Measurements from ENCODE around the gene RELL2.

The RELL2 gene

DNA sequence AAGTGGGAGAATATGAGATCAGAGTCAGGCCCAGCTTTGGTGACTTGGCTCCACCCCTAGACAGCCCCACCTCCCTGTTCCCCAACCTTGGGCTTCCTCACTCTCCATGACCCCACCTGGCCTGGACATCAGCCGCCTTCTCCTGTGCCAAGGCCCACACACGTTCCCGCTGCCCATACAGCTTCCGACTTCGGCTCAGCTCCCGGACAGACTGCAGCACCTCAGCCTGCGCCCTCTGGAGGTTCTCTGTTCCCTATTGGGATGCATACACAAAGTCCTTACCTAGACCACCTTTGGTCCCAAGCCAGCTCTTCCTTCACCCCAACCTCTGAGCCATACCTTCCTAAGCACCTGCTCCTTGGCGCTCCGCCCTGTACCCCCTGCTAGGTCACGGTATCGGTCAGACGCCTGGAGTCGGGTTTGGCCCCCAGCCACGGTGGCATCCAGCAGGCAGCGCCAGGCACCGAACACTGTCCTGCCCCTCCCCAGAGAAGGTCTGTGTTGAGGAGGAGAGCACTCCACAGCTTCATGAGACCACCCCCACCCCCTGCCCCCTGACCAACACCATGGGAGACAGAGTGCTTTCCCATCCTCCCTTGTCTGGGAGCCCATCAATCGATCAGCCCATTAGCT, 12.4 kb downstream of the RELL2 start:
- no peak for DNase-seq (ENCODE audit: low spot score)

DNA sequence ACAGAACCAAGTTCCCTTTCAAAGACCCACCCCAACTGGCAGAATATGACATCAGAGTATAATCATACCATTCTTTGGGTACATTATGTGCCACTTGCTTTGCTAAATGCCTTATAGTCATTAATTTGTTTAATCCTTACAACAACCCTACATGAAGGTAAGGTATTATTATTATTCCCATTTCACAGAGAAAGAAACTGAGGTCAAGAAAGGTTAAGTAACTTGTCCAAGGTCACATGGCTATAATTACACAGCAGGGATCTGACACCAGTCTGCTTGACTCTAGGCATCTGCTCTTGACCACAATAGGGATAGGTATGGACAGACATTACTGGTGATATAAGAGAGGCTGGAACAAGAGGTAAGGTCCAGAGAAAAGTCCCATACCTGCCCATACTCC, 13.2 kb downstream of the RELL2 start:
- no peak for DNase-seq (ENCODE audit: low spot score)

DNA sequence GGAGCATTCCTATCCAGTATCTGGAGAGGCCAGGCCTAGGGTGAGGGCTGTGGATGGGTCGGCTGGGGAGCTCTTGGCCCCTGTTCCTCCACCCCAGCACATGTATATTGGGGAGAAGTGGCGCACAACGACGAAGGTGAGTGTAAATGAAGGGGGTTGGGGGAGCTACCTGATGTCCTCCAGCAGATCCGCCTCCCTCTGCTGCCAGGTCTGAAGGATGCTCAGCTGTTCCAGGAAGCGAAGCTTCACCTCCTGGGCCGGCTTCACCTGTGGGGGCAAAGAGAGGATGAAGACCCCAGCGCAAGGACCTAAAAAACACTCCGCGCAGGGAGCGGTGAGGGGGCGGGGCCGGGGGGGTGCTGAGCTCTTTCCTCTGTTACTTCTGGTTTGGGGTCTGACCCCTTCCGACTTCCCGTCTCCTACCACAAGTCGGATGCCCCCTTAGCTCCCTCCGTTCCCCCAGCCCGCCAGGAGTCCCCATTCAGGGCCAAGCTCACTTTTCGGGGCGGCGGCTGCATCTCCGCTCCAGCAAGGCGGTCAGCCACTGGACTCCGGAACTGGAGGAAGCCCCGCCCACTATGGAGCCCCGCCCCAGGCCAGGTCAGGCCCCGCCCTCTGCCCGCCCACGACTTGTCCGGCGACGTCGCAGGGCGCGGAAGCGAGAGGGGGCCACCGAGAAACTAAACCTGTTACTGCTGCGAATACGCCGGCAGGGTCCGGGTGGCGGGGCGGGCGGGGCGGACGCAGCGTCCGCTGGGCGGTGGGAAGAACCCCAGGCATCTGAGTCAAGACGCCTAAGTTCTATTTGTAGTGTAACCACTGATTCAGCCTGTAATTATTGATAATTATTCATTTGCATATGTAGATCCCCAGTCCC, 14.3 kb downstream of the RELL2 start, which contains the start of gene FCHSD1:
TSS of gene FCHSD1 (minus strand) at position 568 of the 877 bp plus-strand sequence. CDS start at position 518, 50 bp downstream.
- DNase-seq (ENCODE audit: low spot score), result peak; percentile 82

DNA sequence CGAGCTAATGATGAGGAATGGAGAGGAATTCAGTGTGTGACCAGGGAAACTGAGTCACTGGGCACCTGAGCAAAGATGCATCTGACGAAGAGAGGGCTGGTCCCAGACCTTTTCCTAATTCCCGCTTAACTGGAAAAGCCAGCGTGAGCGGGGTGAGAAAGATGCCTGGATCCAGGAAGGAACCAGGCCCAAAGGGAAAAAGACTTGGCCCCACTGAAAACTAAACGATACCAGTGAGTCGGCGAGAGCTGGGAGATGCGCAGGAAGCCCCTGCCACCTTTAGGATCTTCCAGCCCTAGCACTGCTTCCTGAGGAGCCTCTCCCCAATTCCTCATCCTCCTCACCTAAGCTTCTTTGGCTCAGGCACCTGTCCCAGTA, 14.9 kb downstream of the RELL2 start:
- no peak for DNase-seq (ENCODE audit: low spot score)

DNA sequence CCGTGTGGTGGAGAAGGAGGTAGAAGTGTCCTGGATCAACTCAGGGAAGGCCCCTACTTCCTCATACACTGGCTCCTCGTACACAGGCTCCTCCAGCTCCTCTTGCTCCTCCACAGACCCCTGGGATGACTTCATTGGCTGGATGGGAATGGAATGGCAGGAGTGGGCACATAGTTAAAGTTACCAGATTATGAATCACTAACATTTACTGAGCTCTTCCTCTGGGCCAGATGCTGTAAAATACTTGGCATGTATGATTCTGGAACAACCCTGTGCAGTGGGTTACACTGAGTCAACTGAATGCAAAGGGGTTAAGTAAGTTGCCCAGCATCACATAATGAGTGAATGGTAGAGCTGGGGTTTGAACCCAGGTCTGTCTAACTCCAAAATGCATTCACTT, 17.5 kb downstream of the RELL2 start:
- DNase-seq (ENCODE audit: low spot score), result no peak

DNA sequence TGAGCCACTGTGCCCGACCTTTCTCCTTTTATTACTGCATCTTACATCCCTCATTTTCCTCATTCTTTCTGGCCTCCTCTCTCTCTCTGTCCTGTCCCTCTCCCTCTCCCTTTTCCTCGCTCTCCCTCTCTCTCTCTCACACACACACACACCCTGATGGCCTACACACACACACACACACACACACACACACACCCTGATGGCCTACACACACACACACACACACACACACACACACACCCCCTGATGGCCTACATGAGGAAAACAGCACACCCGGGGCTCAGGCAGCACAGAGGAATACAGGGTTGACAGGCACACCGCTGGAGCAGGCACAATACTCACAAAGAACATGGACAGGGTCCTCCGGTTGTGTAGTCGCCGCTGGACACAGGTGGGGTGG, 18.2 kb downstream of the RELL2 start:
- DNase-seq (ENCODE audit: low spot score), result no peak

- no peak for DNase-seq (ENCODE audit: low spot score)
Observed at GRCh38 chr5:141656396-141656795, 19.6 kb downstream of the RELL2 start.

DNA sequence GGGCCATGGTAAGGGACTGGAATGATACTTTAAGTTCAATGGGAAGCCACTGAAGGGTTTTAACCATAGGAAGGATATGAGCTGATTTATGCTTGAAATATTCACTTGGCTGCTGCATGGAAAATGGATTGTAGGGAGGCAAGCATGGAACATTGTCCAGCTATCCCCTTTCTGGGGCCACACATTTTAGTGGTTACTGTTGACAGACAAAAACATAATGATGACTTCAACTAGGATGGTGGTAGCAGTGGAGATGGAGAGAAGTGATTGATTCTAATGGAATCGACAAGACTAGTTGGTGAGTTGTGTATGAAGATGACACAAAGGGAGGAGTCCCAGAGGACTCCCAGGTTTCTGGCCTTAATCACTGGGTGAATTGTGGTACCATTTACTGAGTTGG, 20.6 kb downstream of the RELL2 start:
- DNase-seq (ENCODE audit: low spot score), result no peak

DNA sequence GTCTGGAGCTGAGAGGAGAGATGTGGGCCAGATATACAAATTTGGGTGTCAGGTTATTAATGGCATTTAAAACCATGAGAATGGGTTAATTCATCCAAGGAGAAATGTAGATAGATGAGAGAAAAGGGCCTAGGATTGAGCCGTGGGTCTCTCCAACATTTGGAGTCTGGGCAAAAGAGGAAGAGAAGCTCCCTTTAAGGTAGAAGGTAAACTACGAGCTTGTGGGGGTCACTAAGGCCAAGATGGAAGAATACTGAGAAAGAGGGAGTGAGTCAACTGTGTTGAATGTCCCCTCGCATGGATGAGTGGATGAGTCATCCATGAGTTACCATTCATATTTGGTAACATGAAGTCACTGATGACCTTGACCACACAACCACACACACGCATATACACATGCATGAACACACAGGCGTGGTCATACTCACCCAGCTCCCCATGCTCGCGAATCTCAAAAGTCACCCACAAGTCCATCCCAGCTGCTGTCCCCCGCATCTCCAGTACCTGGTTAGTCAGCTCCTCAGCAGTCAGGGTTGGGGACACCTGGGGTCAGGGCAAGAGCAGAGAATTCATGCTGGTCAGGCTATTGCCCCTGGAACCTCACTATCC, 21.2 kb downstream of the RELL2 start:
- no peak for DNase-seq (ENCODE audit: low spot score)

GRCh38 chr5:141662028-141662427, 25.2 kb downstream of the RELL2 start:
- no peak for DNase-seq (ENCODE audit: low spot score)

- DNase-seq (ENCODE audit: low spot score), result no peak
Observed at GRCh38 chr5:141663506-141663905, 26.7 kb downstream of the RELL2 start.

DNA sequence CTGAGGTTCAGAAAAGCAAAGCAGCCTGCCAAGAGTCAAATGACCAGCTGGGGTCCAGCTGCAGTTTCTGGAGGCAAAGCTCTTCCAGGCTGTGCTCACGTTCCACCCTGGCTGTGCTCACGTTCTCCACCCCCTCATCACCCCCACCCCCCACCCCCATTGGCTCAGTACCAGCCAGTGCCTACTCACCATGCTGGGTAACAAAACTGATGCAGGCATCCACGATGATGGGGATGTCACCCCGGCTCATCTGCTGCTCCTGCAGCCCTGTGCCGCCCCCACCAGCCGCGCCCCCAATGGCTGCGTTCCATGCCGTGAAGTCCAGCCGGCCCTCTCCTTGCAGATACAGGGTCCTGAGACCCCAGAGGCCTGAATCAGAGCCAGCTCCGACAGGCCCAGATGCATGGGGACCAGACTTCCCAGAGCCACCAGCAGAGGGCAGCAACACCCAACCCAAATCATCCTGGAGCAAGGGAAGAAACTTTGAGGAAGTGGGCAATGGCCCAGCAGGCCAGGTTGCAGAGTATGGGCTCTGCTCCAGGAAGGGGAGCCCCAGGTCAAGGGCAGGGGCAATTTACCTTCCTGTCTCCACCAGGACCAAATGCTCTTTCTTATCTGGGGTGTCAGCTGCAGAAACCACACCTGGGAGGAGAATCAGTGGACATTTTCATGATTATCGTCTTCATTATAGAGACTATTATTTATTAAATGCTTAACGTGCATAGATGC, 28.1 kb downstream of the RELL2 start:
- peak; percentile 88 for DNase-seq (ENCODE audit: low spot score)

GRCh38 chr5:141665995-141666940, 29.5 kb downstream of the RELL2 start:
- no peak for DNase-seq (ENCODE audit: low spot score)

DNA sequence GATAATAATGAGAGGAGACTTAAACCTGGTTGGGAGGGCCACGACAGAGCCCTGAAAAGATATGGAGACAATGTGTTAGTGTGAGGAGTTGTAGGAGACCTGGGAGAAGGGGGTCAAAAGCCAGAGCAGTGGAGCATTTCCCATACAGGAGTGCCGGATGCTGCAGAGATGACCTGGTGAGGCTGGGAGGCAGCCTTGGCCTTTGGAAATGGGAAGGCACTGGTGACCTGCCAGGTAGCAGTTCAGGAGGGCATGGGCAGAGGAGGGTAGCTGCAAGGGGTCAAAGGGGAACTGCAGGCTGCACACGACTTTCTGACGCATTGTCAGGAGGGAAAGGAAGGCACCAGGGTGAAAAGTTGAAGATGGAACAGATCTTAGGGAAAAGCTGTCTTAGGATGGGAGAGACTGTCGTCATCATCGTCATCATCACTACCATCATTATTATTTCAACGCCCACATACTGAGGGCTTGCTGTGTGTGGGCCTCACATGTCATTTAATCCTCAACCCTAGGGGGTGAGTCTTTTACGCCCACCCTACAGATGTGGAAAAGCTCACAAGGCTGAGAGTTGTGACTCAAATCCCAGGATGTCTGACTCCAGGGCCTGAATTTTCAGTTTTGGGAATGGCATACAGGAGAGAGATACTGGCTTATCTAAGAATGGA, 31.9 kb downstream of the RELL2 start:
- no peak for DNase-seq (ENCODE audit: low spot score)

DNA sequence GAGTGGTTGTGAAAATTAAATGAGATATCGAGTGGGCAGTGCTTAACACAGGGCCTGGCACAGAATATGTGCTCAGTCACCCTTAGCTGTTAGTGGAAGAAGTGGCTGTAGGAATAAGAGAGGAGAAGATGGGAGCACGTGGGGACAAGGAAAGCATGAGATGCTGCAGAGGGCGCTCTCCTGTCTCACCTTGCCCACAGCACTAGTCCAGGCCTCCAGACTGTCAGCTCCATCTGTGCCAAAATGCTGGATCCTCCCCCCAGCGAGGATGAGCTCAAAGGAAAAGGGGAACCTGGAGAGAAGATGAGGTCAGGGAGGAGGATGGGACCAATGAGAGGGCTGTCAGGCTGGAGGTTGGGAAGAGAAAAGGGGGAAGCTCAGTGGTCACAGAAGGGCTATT, 32.7 kb downstream of the RELL2 start:
- no peak for DNase-seq (ENCODE audit: low spot score)

DNA sequence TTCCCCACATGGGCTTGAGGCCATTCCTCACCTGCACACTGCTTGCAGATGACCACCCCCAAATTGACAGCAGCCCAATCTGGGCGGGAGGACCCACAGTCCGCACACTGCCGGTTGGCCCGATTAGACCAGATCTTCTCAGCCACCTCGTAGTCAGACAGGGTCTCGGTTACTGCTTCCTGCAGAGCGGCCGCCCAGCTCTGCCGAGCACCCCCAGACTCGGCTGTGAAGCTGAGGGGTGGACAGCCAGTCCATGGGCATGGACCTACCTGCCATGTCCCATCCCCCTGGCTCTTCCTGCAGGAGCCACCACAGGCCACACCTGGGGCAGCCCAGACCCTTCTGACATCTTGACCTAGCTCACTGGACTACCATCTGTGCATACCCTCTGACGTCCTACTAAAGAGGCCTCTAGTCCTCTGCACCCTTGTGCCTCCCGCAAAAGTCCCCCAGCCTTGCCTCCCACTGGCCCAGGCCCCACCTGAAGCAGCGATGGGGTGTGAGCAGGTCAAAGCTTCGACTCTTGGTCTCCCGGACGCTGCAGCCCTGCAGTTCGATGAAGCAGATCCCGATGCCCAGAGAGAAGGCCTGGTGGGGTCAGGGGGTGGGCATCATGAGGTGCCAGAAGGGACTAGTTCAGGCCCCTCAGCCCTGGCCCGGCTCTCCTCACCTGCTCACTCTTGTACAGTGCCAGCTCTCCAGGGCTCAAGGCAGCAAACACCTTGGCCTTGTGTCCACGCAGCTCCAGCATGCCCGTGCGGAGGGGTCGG, 35.5 kb downstream of the RELL2 start:
- no peak for DNase-seq (ENCODE audit: low spot score)

DNA sequence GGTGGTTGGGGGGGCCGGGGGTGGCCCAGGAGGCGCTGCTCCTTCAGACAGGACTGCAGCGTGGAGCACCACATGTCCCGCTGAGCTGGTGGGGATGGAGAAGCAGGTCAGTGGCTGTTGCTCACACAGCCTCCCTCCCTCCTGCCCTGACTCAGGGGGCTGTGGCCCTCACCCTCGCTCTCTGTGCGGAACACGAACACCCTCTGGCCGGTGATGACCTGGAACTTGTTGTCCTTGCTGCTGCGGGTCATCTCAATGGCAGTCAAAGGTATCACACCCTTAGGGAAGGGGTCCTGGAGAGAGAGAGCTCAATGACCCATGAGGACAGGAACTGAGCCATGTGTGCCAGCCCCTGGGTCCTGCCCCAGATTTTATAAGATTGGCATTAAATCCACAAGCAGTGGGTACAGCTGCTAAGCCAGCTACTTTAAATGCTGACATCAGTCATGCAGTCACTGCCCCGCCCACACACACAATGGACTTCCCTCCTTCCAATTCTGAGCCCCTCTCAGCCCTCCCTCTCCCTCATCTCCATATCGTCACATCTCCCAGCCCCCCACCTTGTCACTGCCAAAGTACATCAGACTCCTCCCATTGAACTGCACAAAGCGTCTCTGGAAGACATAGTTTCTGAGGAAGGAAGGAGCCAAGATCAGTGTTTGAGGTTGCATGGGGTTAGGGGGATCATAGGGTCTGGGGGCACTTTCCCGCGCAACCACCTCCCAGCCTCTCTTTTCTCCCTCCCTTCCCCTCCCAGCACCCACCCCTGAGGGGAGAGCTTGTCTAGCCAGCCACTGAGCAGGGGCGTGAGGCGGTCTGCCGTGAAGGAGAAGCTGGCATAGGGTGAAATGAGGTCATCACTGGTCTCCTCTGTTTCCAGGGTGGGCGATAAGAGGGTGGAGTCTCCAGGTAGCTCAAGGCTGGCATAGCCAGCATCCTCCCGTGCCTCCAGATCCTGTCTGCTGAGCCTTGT, 36.3 kb downstream of the RELL2 start:
- no peak for DNase-seq (ENCODE audit: low spot score)

- no peak for DNase-seq (ENCODE audit: low spot score)
Observed at GRCh38 chr5:141674747-141675146, 38.0 kb downstream of the RELL2 start.

- DNase-seq (ENCODE audit: low spot score), result no peak
Observed at GRCh38 chr5:141675672-141676071, 38.9 kb downstream of the RELL2 start.

Data from NAMALWA (cell line).